ENCODE measurements around the gene CYBC1.

The CYBC1 gene

DNA sequence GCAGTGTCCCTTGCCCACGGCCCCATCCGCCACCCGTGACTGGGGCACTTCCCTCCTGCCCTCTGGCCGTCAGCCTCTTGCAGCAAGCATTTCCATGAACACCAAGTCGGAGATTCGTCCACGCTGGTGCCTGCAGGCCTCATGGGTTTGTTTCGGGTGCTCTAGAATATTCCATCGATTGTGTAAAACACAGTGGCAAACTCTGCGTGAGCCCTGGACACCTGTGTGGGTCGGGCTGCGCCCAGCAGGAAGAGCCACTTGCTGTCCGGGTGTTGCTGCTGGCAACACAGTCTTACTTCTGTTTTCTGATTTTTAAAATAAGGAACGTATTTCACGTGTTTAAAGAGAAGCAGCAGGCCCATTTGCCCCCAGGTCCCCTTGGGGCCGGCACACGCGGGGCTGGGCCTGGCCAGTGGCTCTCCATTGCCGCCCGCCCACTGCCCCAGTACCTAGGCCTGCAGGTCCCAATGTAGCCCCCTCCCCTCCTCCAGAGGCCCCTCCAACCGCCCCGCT lies 10.0 kb downstream of the CYBC1 start:
- no peak overlapping the region for H3K4me3 ChIP-seq (ENCODE audit: extremely low read depth, insufficient read depth, low read length, poor library complexity, severe bottlenecking)
- H3K9me3 ChIP-seq (ENCODE audit: control insufficient read depth, low read length), result no peaks in the 10 kb centered on the region
- 91 to 94% methylated on average over 18 to 20 of the region's 22 CpGs for WGBS, 2 experiments (ENCODE audit: insufficient coverage in 2 of 2)
- H3K4me1 ChIP-seq (ENCODE audit: control insufficient read depth, insufficient read depth, low read length, poor library complexity, severe bottlenecking), result no peaks in the 10 kb centered on the region
- H3K27ac ChIP-seq (ENCODE audit: low read depth, low read length, severe bottlenecking), result no peak overlapping the region
- H3K36me3 ChIP-seq (ENCODE audit: control insufficient read depth, insufficient read depth, low read length), result peaks cover 21% of the 10 kb centered on the region

DNA sequence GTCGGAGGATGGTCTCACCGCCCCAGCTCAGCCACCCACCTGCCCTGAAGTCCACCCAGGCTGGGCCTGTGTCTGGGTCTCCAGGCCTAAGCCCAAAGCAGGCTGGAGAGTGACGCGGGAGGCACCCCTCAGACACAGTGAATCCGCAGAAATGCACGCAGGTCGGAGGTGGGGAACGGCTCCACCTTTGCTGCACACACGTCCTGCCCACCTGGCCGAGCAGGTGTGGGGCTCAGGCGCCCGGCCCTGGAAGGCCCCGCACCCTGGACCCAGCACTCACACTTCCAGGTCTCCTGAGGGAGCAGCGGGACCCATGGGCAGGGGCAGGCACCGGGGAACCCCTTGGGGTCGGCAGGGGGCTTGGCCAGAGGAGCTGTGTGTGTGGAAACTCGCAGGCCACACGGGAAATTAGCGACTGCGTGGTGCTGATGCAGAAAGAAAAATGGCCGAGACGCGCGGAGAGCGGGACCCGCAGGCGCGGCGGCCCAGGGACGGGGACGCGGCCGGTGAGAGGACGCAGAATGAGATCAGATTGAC lies 10.7 kb downstream of the CYBC1 start:
- Histone ChIP-seq H3K9me3 (ENCODE audit: control insufficient read depth, low read length) (no peaks in the 10 kb centered on the region), H3K4me1 (ENCODE audit: control insufficient read depth, insufficient read depth, low read length, poor library complexity, severe bottlenecking) (no peaks in the 10 kb centered on the region), H3K36me3 (ENCODE audit: control insufficient read depth, insufficient read depth, low read length) (peaks cover 19% of the 10 kb centered on the region), H3K27ac (ENCODE audit: low read depth, low read length, severe bottlenecking) (no peak overlapping the region), H3K4me3 (ENCODE audit: extremely low read depth, insufficient read depth, low read length, poor library complexity, severe bottlenecking) (no peak overlapping the region)
- 95 to 96% methylated on average over 31 to 33 of the region's 34 CpGs for WGBS, 2 experiments (ENCODE audit: insufficient coverage in 2 of 2)

DNA sequence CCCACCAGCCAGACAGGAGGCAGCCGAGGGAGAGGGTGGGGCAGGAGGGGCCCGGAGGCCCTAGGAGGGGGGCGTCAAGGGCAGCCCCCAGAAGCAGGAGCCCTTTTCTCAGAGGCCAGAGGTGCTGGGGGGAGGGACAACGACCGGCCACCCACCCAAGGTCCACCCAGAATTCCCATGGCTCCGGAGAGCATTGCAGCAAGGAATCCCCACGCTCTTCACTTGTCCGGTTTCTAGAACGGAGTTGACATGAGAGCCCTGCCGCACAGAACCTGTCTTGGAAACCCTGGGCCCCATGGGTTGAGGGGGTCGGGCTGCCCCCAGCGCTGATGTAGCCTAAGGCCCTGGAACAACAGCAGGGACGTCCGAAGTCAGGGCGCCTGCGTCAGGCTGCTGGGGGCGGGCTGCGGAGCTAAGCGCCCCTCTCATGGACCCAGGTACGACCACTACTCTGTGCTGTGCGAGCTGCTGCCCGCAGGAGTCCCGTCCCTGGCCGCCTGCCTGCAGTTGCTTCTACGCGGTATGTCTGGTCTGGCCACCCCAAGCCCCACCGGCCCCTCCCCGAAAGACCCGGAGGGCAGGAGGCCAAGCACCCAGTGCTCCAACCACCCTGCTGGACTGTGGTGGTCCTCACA lies 11.2 kb downstream of the CYBC1 start:
- WGBS, 2 experiments (ENCODE audit: insufficient coverage in 2 of 2), result 95 to 96% methylated on average over 24 to 25 of the region's 29 CpGs
- Histone ChIP-seq H3K4me3 (ENCODE audit: extremely low read depth, insufficient read depth, low read length, poor library complexity, severe bottlenecking) (no peak overlapping the region), H3K4me1 (ENCODE audit: control insufficient read depth, insufficient read depth, low read length, poor library complexity, severe bottlenecking) (no peaks in the 10 kb centered on the region), H3K9me3 (ENCODE audit: control insufficient read depth, low read length) (no peaks in the 10 kb centered on the region), H3K27ac (ENCODE audit: low read depth, low read length, severe bottlenecking) (no peak overlapping the region), H3K36me3 (ENCODE audit: control insufficient read depth, insufficient read depth, low read length) (peaks cover 13% of the 10 kb centered on the region)

DNA sequence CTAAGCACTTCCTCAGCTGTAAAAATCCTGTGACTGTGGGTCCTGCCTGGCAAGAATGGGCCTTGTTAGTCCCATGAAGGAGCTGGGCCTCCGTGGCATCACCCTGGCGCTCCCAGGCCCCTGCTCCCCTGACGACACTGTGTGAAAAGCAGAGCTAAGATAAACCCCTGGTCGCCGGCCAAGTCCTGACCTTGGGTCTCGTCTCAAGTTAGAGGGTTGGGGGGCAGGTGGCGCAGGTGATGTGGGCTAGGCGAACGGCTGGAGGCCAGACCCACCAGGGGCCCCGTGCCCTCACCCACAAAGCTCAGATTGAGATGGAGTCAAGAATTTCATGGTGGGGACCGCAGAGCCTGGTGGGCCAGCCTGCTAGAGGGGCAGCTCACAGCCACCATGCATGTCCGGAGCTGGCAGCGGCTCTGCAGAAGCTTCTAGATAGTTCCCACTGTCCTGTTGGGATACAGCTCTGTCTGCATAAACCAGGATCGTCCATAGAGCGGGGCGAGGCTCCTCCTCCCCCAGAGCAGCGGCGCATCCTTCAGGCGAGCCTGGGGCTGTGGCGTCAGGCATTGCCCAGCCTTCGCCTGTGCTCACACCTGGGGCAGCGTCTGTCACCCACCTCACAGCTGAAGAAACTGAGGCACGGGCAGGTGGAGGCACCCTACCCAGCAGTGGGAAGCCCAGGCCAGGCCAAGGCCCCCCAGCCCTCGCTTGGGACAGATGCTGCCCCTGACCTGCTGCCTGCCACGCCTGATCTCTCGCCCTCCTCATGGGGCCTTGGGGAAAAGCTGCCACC lies 12.0 kb downstream of the CYBC1 start:
- Histone ChIP-seq H3K36me3 (ENCODE audit: control insufficient read depth, insufficient read depth, low read length) (peaks cover 10% of the 10 kb centered on the region), H3K9me3 (ENCODE audit: control insufficient read depth, low read length) (no peaks in the 10 kb centered on the region), H3K4me1 (ENCODE audit: control insufficient read depth, insufficient read depth, low read length, poor library complexity, severe bottlenecking) (no peaks in the 10 kb centered on the region), H3K27ac (ENCODE audit: low read depth, low read length, severe bottlenecking) (no peak overlapping the region), H3K4me3 (ENCODE audit: extremely low read depth, insufficient read depth, low read length, poor library complexity, severe bottlenecking) (no peak overlapping the region)
- 89 to 94% methylated on average over 23 to 25 of the region's 26 CpGs for WGBS, 2 experiments (ENCODE audit: insufficient coverage in 2 of 2)

DNA sequence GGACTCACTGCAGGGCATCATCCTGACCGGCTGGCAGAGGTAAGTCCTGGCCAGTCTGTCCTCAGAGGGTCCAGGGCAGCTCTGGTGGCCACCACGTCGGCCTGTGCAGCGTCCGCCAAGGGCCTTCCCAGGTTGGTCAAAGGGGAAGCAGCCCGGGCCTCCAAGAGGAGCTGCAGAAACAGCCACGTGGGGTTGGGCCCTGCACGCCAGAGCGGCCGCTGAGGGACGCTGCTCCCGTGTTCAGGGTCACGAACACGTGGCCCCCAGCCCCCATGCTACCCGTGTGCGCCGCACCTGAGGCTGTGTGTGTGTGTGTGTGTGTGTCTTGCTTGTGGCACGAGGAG lies 13.3 kb downstream of the CYBC1 start:
- Histone ChIP-seq H3K4me1 (ENCODE audit: control insufficient read depth, insufficient read depth, low read length, poor library complexity, severe bottlenecking) (no peaks in the 10 kb centered on the region), H3K36me3 (ENCODE audit: control insufficient read depth, insufficient read depth, low read length) (peaks cover 3% of the 10 kb centered on the region), H3K27ac (ENCODE audit: low read depth, low read length, severe bottlenecking) (no peak overlapping the region), H3K4me3 (ENCODE audit: extremely low read depth, insufficient read depth, low read length, poor library complexity, severe bottlenecking) (no peak overlapping the region), H3K9me3 (ENCODE audit: control insufficient read depth, low read length) (no peaks in the 10 kb centered on the region)
- WGBS, 2 experiments (ENCODE audit: insufficient coverage in 2 of 2), result 92 to 93% methylated on average over 18 of the region's 18 CpGs

DNA sequence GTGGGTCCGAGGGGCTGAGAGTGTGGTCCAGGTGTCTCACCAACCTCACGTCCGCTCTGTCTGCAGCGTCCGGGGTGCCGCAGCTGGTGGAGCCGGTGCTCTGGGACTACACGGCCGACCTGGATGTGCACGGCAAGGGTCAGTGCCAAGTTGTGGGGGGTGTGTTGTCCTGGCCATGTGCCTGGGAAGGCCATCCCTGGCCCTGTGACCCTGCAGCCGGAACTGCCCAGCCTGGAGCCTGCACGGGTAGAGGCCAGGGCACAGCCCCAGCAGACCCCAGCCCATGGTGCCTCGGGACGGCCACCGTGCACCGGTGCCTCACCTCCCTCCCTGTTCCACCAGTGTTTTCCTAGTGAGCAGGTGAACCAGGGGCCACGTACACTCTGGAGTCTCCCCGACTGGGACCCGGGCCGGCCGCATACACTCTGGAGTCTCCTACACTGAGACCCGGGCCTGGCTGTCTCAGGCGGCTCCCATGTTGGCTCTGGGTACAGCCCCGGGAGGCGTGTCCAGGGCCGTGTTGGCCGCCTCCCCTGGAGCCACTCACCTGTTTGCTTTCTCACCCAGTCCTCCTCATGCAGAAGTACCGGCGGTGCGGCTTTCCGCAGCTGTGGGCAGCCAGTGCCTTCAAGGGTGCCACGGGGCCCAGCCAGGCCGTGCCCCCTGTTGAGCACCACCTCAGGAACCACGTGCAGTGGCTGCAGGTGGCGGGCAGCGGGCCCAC lies 13.8 kb downstream of the CYBC1 start:
- Histone ChIP-seq H3K4me3 (ENCODE audit: extremely low read depth, insufficient read depth, low read length, poor library complexity, severe bottlenecking) (no peak overlapping the region), H3K27ac (ENCODE audit: low read depth, low read length, severe bottlenecking) (no peak overlapping the region), H3K36me3 (ENCODE audit: control insufficient read depth, insufficient read depth, low read length) (peaks cover 3% of the 10 kb centered on the region), H3K4me1 (ENCODE audit: control insufficient read depth, insufficient read depth, low read length, poor library complexity, severe bottlenecking) (no peaks in the 10 kb centered on the region), H3K9me3 (ENCODE audit: control insufficient read depth, low read length) (no peaks in the 10 kb centered on the region)
- WGBS, 2 experiments (ENCODE audit: insufficient coverage in 2 of 2), result 94% methylated on average over 22 to 36 of the region's 36 CpGs

DNA sequence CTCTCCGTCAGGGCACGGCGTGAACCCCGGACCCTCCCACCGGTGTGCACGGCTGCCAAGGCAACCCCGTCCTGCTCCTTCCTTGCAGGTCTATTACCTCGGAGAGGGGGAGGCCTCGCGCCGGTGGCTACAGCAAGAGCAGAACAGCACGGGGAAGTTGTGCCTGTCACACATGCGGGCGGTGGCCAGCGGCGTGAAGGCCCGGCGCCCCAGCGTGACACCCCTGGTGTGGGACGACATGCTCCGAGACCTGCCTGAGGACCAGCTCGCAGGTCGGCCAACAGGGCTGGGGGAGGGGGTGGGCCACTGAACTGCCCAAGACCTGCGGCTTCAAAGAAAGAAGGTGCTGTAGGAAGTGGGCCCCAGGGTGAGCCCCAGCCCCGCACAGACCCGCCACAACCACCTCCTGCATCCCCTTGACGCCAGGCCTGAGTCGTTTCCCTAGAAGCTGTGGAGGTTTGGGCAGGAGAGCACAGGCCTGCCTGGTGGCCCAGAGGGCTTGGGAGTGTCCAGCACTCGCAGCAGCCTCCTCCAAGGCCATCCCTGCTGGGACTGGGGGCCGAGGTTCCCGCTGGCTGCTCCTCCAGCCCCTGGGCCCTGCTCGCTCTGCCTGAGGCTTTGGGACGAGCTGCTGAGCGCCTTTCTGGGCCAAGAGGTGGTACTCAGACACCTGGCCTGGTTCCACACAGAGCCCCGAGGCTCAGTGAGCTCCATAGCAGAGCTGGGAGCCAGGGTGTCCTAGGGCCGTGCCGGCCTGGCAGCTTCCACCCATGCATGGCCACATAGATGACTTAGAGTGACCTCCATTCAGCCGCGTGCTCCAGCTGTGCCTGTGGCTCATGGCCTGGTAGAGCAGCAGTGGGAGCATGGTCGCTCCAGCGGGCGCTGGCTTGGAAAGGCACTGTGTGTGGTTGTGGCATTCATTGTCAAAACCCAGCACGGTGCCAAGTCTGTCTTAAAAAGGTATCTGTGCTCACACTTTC lies 14.7 kb downstream of the CYBC1 start:
- no peak overlapping the region for H3K4me3 ChIP-seq (ENCODE audit: extremely low read depth, insufficient read depth, low read length, poor library complexity, severe bottlenecking)
- H3K27ac ChIP-seq (ENCODE audit: low read depth, low read length, severe bottlenecking), result no peak overlapping the region
- no peaks in the 10 kb centered on the region for H3K4me1 ChIP-seq (ENCODE audit: control insufficient read depth, insufficient read depth, low read length, poor library complexity, severe bottlenecking)
- peaks cover 3% of the 10 kb centered on the region for H3K36me3 ChIP-seq (ENCODE audit: control insufficient read depth, insufficient read depth, low read length)
- no peaks in the 10 kb centered on the region for H3K9me3 ChIP-seq (ENCODE audit: control insufficient read depth, low read length)
- 89 to 91% methylated on average over 38 to 41 of the region's 43 CpGs for WGBS, 2 experiments (ENCODE audit: insufficient coverage in 2 of 2)

DNA sequence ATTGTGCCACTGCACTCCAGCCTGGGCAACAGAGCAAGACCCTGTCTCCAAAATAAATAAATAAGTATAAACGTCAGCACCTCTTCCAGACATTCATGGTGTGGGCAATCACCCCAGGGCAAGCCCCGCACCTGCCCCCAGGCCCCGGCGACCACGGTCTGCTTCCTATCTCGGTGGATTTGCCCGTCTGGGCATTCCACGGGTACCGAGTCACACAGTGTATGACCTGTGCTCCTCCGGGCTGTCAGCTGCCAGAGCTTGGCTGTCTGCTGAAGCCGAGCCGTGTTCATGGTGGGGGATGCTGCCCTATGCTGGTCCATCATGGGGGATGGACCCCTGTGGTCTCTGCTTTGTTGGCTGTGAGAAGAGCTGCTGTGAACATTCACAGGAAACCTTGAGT lies 15.4 kb downstream of the CYBC1 start:
- 83 to 87% methylated on average over 11 to 12 of the region's 12 CpGs for WGBS, 2 experiments (ENCODE audit: insufficient coverage in 2 of 2)
- Histone ChIP-seq H3K27ac (ENCODE audit: low read depth, low read length, severe bottlenecking) (no peak overlapping the region), H3K36me3 (ENCODE audit: control insufficient read depth, insufficient read depth, low read length) (peaks cover 3% of the 10 kb centered on the region), H3K9me3 (ENCODE audit: control insufficient read depth, low read length) (no peaks in the 10 kb centered on the region), H3K4me3 (ENCODE audit: extremely low read depth, insufficient read depth, low read length, poor library complexity, severe bottlenecking) (no peak overlapping the region), H3K4me1 (ENCODE audit: control insufficient read depth, insufficient read depth, low read length, poor library complexity, severe bottlenecking) (no peaks in the 10 kb centered on the region)

DNA sequence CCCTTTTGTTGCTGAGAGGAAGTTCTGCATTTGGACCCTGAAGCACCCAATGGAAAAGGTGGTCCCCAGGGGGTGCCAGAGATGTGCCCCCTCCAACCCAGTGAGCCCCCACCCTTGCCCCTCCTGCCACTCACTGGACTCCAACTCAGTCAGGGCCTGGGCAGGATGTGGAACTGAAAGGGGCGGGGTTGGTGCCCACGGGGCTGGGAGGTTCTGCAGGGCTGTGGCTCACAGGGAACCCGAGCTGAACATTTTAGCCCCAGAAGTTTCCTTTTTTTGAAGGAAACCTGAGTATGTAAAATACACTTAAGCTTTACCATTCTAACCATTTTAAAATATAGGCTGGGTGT lies 16.4 kb downstream of the CYBC1 start:
- Histone ChIP-seq H3K36me3 (ENCODE audit: control insufficient read depth, insufficient read depth, low read length) (peaks cover 3% of the 10 kb centered on the region), H3K9me3 (ENCODE audit: control insufficient read depth, low read length) (no peaks in the 10 kb centered on the region), H3K4me3 (ENCODE audit: extremely low read depth, insufficient read depth, low read length, poor library complexity, severe bottlenecking) (no peak overlapping the region), H3K4me1 (ENCODE audit: control insufficient read depth, insufficient read depth, low read length, poor library complexity, severe bottlenecking) (no peaks in the 10 kb centered on the region), H3K27ac (ENCODE audit: low read depth, low read length, severe bottlenecking) (no peak overlapping the region)
- WGBS, 2 experiments (ENCODE audit: insufficient coverage in 2 of 2), result 85% methylated on average over 2 of the region's 3 CpGs; no CpG with 5 or more reads in 1 of the 2 experiments
